HG02884 (cell line): ENCODE results near the gene RASAL2.
"Not testable (repeated sequence)": the region's sequence is repeated elsewhere in the genome, so short reads cannot be mapped to it uniquely, and the experiment has no call there.

Source experiments
- ATAC-seq: cut with Tn5 transposase; IDR thresholded peaks from one replicate; pipeline ENCODE4 v1.9.1; 2021; ENCODE audit warnings: mild to moderate bottlenecking, moderate library complexity; ENCODE audit not compliant: unreplicated experiment

The RASAL2 gene

GRCh38 chr1:178218550-178218949 lies 124.6 kb downstream of the RASAL2 start:
- ATAC-seq: no peak

DNA sequence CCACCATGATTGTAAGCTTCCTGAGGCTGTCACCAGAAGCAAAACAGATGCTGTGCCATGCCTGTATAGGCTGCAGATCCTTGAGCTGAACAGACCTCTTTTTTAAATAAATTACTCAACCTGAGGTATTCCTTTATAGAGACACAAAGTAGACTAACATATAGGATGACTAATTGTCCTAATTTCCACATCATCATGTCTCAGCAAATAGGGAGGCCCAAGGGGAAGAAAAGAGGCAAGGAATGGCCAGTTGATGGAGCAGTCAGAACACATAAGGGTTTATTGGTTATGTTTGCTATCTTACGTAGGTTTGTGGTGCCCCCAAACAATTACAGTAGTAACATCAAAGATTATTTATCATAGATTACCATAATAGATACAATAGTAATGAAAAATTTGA lies 126.2 kb downstream of the RASAL2 start:
- no peak for ATAC-seq

DNA sequence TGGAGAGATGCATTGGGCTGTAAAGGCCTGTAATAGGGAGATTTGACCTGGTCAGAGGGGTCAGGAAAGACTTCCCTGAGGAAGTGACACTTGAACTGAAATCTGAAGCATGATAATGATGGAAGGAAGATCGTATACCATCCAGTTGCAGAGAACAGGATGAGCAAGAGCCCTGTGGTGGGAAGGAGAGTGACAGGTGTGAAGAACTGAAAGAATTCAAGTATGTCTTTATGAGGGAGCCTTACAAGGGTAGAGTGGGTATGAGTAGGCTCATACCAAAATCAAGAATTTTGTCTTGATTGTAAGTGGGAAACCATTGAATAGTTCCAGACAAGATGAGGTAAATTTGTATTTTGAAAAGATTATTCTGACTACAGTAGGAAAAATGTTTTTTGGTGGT lies 129.4 kb downstream of the RASAL2 start:
- no peak for ATAC-seq

- ATAC-seq: no peak
Measured at GRCh38 chr1:178224358-178224757, 130.5 kb downstream of the RASAL2 start.

GRCh38 chr1:178230881-178231409 lies 137.0 kb downstream of the RASAL2 start:
- no peak for ATAC-seq

DNA sequence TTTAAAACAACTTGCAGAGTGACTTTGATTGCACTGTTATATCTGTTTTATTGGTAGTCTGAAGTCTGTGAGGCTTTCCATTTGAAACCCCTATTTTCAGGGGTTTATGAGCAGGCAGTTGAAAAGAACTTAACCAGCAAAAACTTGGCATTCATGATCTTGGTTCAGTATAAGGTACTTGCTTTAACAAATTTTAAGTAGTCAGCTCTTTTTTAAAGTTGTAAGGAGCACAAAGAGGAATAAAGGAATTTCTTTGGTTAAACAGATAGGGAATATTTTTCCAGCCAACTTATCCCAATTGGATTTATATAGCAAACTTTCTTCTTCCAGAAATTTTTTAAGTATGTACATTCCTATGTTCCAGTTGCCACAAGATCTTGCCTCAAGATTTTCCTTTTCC lies 138.2 kb downstream of the RASAL2 start:
- no peak for ATAC-seq

- ATAC-seq: no peak
Measured at GRCh38 chr1:178232949-178233348, 139.0 kb downstream of the RASAL2 start.

DNA sequence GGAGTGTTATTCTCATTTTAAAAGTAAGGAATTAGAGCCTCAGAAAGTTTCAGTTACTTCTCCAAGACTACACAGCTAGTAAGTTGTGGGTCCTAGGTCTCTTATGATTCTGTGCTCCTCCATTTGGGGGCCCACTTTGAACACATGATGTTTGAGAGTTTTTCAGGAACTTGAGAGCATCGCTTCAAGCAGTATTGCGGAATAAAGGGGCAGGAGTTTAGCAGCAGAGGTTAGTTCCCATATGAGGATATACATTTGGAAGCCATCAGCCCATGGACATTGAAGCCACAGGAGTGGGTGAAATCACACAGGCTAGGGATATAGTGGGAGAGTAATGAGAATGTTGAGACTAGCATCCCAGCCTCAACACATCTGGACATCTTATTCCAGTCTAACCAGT lies 143.2 kb downstream of the RASAL2 start:
- no peak for ATAC-seq

- no peak for ATAC-seq
Measured at GRCh38 chr1:178238722-178239510, 145.0 kb downstream of the RASAL2 start.

DNA sequence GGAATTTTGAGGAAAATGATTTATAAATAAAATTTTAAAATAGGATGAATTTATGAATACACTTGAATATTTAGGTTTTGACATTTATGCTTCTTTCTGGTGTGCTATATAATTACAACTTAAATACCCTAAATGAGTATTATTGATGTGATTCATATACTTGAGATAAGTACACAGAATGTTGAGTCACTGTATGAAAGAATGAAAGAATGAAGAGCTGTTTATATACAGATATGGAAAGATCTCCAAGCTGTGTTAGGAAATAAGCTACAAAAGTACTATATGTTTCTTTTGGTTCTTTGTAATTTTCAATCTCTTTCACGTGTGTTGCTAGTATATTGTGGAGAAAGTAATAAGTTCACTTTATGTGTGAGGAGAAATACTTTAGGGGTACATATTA lies 147.2 kb downstream of the RASAL2 start:
- no peak for ATAC-seq

DNA sequence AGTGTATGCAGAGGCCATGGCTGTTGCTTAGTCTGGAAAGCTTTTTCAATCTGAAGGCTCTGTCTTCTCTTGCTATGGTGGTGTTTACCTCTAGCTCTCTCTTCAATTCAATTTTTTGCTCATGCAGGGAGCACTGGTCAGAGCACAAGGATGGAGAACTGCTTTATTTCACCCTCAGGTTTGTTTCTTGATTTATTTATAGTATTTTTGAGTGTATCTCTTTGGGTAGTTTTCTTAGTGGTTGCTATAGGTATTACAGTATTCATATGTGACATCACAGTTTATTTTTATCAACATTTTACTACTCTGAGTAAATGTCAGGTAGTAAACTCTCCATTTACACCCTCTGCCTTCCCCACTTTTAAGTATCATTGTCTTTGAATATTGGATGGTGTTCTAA lies 147.9 kb downstream of the RASAL2 start:
- no peak for ATAC-seq

DNA sequence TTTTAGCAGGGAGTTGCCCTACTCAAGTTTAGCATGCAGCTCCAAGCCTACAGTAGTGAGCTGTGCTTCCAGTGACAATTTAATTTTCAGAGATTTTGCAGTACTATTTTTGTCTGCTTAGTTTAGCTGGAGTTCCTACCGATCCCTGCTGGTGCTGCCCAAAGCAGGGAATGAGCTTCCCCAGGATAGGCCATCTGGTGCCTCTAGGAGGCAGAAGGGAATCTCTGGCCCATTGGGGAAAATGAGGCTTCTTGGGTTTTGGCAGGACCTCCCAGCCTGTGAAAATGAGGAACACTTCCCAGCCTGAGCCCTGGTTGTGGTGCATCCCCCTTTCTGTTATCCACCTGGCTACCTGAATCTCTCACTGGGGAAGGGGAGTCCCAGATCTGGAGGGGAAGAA lies 149.2 kb downstream of the RASAL2 start:
- no peak for ATAC-seq

- ATAC-seq: no peak
Measured at GRCh38 chr1:178243890-178244289, 150.0 kb downstream of the RASAL2 start.

GRCh38 chr1:178248284-178248683 lies 154.4 kb downstream of the RASAL2 start:
- not testable (repeated sequence) for ATAC-seq

DNA sequence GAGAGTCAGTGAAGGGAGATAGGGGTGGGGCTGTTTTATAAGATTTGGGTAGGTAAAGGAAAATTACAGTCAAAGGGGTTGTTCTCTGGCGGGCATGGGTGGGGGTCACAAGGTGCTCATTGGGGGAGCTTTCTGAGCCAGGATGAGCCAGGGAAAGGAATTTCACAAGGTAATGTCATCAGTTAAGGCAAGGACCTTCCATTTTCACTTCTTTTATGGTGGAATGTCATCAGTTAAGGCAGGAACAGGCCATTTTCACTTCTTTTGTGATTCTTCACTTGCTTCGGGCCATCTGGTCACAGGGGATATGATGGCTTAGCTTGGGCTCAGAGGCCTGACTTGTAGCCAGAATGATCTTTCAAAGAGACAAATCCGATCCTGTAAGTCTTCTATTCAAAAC lies 159.7 kb downstream of the RASAL2 start:
- not testable (repeated sequence) for ATAC-seq

- ATAC-seq: no peak
Measured at GRCh38 chr1:178254433-178254832, 160.5 kb downstream of the RASAL2 start.

GRCh38 chr1:178258536-178258935 lies 164.6 kb downstream of the RASAL2 start:
- ATAC-seq: no peak

DNA sequence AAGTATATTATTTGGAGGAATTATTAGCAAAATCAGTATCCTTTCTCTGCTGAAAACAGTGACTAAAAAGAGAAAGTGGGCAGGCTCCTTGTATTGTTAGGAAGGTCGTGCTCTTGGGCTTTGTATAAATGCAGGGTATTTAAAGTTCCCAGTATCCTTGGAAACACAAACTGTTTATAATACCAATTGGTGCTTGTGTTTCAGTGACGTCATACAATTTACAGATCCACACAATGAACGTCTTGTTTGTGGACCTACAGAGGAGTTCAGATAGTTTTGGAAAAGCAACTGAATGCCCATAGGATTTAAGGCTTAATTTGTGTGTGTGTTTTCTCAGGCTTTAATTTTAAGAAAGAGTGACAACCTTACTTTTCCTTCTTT lies 168.2 kb downstream of the RASAL2 start:
- ATAC-seq: no peak

DNA sequence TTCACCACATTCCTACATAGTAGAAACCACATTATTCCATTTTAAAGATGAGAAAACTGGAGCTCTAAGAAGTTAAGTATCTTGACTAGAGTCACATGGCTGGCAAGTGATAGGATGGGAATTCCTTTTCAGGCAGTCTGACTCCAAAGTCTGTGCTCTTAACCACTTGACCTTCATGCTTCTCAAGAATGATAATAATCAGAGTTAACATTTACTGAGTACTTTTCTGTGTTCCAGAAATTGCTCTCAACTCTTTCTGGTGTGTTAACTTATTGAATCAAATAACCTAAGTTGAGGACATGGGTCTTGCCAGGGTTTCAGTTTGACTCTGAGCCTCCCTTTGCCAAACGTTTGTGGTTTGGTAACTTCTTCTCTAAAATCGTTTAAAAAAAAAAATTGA lies 169.4 kb downstream of the RASAL2 start:
- ATAC-seq: no peak

DNA sequence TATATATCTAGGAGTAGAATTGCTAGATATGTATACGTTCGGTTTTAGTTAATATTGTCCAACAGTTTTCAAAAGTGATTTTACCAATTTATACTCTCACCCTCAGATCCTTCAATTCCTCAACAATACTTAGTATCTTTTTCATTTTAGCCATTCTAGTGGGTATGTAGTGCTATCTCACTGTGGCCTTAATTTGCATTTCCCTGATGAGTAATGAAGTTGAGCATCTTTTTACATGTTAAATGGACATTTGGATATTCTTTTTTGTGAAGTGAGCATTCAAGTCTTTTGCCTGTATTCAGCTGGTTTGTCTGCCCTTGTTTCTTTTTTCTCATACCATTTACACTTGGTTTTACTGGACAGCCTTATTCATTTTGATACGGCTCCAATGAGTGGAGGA lies 172.2 kb downstream of the RASAL2 start:
- no peak for ATAC-seq

GRCh38 chr1:178266619-178267066 lies 172.7 kb downstream of the RASAL2 start:
- no peak for ATAC-seq

- no peak for ATAC-seq
Measured at GRCh38 chr1:178267646-178268094, 173.8 kb downstream of the RASAL2 start.

DNA sequence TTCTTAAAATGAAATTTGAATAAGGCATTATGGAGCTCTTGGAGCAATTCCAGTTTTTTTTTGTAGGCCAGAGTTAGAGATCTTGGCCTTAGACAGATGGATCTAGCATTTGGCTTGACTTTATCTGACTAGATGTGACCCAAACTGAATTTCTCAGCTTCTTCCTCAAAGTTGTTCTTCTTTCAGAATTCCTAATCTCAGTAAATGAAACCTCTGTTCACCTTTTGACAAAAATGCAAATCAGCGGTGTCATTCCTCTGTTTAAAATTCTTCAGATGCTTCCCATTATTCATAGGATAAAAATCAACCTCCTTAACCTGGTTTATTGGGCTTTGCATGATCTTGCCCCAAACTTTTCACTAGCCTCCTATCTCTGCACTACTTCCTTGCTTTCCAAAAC lies 177.6 kb downstream of the RASAL2 start:
- no peak for ATAC-seq
